Measurements from ENCODE around the gene DHDH. TPM values are rescaled to one million over a fixed set of nuclear protein-coding genes. Genes with fewer than 3 reads are reported as not detected.
"Not testable (repeated sequence)": the region's sequence is repeated elsewhere in the genome, so short reads cannot be mapped to it uniquely, and the experiment has no call there.

DHDH gene
- total and polyA plus RNA-seq, 2 of the 13 experiments (the other 11 are each of a cell fraction or from before 2014, with no cell fraction given) = 0.13 to 0.91 TPM

- Histone ChIP-seq H3K4me1 (ENCODE audit: insufficient read depth, low read length) (no peaks in the 10 kb centered on the region), H3K9ac (ENCODE audit: insufficient read depth, low read depth, low read length) (no peak overlapping the region), H3K9me3 (ENCODE audit: low read length) (no peaks in the 10 kb centered on the region), H3K4me2 (ENCODE audit: low read depth, low read length) (no peak overlapping the region), H2AFZ (ENCODE audit: low read length) (no peak overlapping the region), H3K27me3 (ENCODE audit: control insufficient read depth in 1 of 2, insufficient read depth in 2 of 2, low read length in 2 of 2) (no peaks in the 10 kb centered on the region), H3K4me3 (replicated peaks in 1 of 3; ENCODE audit: insufficient read depth in 1 of 3, low read depth in 2 of 3, low read length in 3 of 3) (no peak overlapping the region), H3K36me3 (replicated peaks in 1 of 2; ENCODE audit: control insufficient read depth in 1 of 2, insufficient read depth in 2 of 2, low read length in 2 of 2) (peaks cover 10 to 37% of the 10 kb centered on the region in 2 experiments; a peak in 4 of 5 replicates), H3K27ac (ENCODE audit: extremely low read length, insufficient read depth, low read length) (no peak overlapping the region), H4K20me1 (ENCODE audit: insufficient read depth, low read length) (no peaks in the 10 kb centered on the region), H3K79me2 (ENCODE audit: insufficient read depth, low read length) (no peaks in the 10 kb centered on the region)
- BruUV-seq (replicated peaks) = no TSS peak
- CTCF ChIA-PET (ENCODE audit: low intra/inter-chr PET ratio, low total read pairs) = no interaction called here
- TF ChIP-seq CBFB (CRISPR knock-in tag; IDR thresholded peaks at IDR 0.05) (no peak), SUZ12 (IDR thresholded peaks at IDR 0.05; ENCODE audit: low read depth, low read length) (peak; percentile 65), HCFC1 (IDR thresholded peaks at IDR 0.05; ENCODE audit: low read depth, low read length) (peak; percentile 76), ZNF143 (CRISPR knock-in tag; IDR thresholded peaks at IDR 0.05) (peak; percentile 91), ZBTB38 (CRISPR knock-in tag; IDR thresholded peaks at IDR 0.05) (peak; percentile 66; the same call in 1 of the 2 replicates), CREM (IDR thresholded peaks at IDR 0.05) (peak; percentile 60; the same call in 1 of the 2 replicates), CREM (CRISPR knock-in tag; IDR thresholded peaks at IDR 0.05) (no peak), THAP11 (CRISPR knock-in tag; IDR thresholded peaks at IDR 0.05) (peak; percentile 96), GFI1 (CRISPR knock-in tag; IDR thresholded peaks at IDR 0.05; ENCODE audit: borderline replicate concordance) (no peak)
- no peak for DNase-seq (ENCODE audit: low spot score)
- no peak for FAIRE-seq
- WGBS (ENCODE audit: low lambda C conversion rate) = 94% methylated on average over 17 of the region's 18 CpGs
- in situ Hi-C loops (cut with HindIII; ENCODE audit: extremely low pct_ligation_motif_present, low pct_unique_long_range_greater_than_20kb) = no loop called here
- POLR2A ChIA-PET = interaction anchor here (0.6 to 0.9 kb wide), 4 partner anchors 45 to 111 kb away, joined by 3 to 4 read pairs (median 4); no protein-coding TSS in a partner anchor
- ATAC-seq = peak; percentile 51
- intact Hi-C loops (cut with micrococcal nuclease; ENCODE audit: unreplicated experiment) = no loop called here
These were observed 14.7 kb upstream of the DHDH start for GRCh38 chr19:48918801-48919247.

GRCh38 chr19:48919271-48919670 lies 14.2 kb upstream of the DHDH start:
- H3K4me3 ChIP-seq (replicated peaks in 1 of 3; ENCODE audit: insufficient read depth in 1 of 3, low read depth in 2 of 3, low read length in 3 of 3); DNase-seq (ENCODE audit: low spot score); ATAC-seq; CTCF ChIA-PET (ENCODE audit: low intra/inter-chr PET ratio, low total read pairs); H3K9ac ChIP-seq (ENCODE audit: insufficient read depth, low read depth, low read length); BruUV-seq (replicated peaks); in situ Hi-C loops (cut with HindIII; ENCODE audit: extremely low pct_ligation_motif_present, low pct_unique_long_range_greater_than_20kb); FAIRE-seq; H2AFZ ChIP-seq (ENCODE audit: low read length); intact Hi-C loops (cut with micrococcal nuclease; ENCODE audit: unreplicated experiment); H3K27ac ChIP-seq (ENCODE audit: extremely low read length, insufficient read depth, low read length); H3K4me1 ChIP-seq (ENCODE audit: insufficient read depth, low read length); H3K4me2 ChIP-seq (ENCODE audit: low read depth, low read length); H3K27me3 ChIP-seq (ENCODE audit: control insufficient read depth in 1 of 2, insufficient read depth in 2 of 2, low read length in 2 of 2); H3K79me2 ChIP-seq (ENCODE audit: insufficient read depth, low read length); H3K9me3 ChIP-seq (ENCODE audit: low read length); H4K20me1 ChIP-seq (ENCODE audit: insufficient read depth, low read length): not testable (repeated sequence)
- POLR2A ChIA-PET = interaction anchor here (0.6 to 0.9 kb wide), 4 partner anchors 45 to 112 kb away, joined by 3 to 4 read pairs (median 4); no protein-coding TSS in a partner anchor
- WGBS (ENCODE audit: low lambda C conversion rate) = 96% methylated on average over 7 of the region's 8 CpGs
- H3K36me3 ChIP-seq (replicated peaks in 1 of 2; ENCODE audit: control insufficient read depth in 1 of 2, insufficient read depth in 2 of 2, low read length in 2 of 2) = peaks cover 7 to 35% of the 10 kb centered on the region in 2 experiments; a peak in 4 of 5 replicates
